NCI-H146 treated with DMSO at 0.1 percent for 48 hours (cell line): ENCODE results near the gene SLC1A1.

Experiments
- DNase-seq: peaks from one replicate; lab custom pipeline; 2025; ENCODE audit not compliant: unreplicated experiment; lab: John Stamatoyannopoulos, UW

The SLC1A1 gene

DNA sequence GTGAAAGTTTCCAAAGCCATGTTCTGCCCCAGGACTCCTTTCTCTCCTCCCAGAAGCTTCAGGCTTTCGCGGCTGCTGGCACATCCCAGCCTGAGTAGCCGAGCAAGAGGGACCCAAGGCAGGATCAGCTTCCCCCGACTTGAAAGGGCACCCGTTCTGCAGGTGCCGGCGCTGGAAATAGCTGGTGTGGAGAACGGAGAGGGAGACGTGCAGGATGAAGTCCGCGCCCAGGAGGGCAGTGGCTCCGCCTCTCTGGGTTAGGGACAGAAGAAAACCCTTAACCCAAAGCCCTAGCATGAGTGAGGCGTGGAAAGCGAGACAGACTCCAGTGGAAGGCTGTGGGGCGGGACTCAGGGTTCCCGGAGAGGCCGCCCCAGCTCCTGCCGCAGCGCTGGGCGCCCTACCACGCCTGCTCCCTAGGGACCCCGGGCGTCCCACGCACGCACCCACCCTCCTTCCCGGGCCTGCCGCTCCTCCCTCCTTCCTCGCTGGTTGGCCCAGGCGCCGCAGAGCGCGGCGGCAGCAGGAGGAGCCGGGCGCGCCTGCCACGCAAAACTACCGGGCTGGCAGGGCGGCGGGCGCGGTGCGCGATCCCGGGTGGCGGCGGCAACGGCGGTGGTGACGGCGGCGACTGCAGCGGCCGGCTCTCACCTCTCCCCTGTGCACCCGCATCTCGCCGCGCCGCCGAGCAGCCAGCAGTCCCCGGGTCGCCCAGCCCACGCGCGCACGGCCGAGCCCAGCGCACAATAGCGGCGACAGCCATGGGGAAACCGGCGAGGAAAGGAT is at the start of gene SLC1A1:
TSS of gene SLC1A1 (plus strand) at position 550 of the 786 bp plus-strand sequence. CDS start at position 762, 212 bp downstream.
- peak; percentile 68 for DNase-seq

DNA sequence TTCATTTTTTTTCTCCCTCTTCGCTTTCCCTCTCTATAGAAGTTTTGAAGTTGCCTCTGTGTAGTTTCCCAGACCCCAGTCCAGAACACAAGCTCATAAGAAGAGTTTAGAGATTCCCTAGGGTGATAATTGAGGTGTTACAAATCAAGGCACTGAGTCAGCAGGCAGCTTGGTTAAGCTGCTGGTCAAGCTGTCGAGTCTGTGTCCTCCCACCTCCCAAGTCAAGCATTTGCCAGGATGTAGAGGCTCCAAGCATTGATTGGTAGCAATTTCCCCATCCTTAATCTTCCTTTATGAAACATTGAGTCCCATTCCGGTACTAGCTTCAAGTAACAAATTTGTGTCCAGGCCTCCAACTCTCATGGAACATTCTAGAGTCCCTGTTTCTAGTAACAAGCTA is 47.5 kb upstream of the SLC1A1 start:
- DNase-seq = no peak

GRCh38 chr9:4443439-4443838 is 46.8 kb upstream of the SLC1A1 start:
- DNase-seq = no peak

DNA sequence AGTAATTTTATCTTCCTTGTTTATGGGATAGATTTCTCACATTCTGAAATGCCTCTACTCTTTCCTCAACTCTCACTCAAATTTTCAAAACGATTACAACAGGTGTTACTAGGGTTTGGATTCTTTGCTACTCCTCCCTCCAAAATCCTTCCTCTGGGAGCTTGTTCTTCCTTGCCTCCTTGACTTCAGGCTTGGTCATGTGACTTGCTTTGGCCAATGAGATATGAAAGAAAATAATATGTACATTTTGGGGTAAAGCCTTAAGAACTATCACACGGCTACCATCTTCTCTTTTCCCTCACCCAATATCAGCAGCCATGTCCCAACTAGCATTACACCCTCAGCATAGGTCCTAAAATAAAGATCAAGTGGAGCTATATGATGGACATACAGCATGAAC is 28.8 kb upstream of the SLC1A1 start:
- DNase-seq = no peak

- DNase-seq = no peak
Observed at GRCh38 chr9:4463824-4464223, 26.4 kb upstream of the SLC1A1 start.

DNA sequence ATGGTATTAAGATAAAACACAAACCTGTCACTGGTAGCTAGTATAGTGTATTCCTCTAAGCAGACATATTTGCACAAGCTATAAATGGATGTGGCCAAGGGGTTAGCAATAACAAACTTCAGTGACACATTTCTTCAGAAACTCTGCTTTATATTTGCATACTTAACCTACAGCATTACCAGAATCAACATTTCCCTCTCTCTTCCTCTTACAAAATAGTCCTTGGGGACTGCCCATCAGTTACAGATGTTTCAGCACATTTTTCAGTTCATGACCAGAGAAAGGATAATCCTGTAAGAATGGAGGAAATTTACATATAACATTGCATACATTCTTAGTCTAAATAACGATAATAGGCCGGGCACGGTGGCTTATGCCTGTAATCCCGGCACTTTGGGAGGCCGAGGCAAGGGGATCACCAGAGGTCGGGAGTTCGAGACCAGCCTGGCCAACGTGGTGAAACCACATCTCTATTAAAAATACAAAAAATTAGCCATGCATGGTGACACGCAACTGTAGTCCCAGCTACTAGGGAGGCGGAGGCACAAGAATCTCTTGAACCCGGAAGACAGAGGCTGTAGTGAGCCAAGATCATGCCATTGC is 25.3 kb upstream of the SLC1A1 start:
- no peak for DNase-seq

- DNase-seq = no peak
Observed at GRCh38 chr9:4465910-4466309, 24.4 kb upstream of the SLC1A1 start.

DNA sequence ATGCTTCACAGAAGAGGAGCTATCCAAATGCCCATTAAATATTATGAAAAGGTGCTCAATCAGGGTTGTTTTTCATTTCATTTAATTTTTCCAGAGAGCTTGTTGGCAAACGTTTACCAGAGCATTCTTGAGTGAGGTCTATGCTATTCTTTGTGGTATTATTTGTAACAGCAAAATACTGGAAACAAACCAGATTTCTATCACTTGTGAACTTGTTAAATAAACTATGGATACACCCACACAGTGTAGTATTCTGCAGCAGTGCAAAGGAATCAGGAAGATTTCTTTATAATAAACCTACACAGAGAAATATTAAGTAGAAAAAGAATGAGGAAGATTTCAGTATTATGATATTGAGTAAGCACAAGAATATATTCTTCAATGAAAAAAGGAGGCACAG is 15.0 kb upstream of the SLC1A1 start:
- no peak for DNase-seq

DNA sequence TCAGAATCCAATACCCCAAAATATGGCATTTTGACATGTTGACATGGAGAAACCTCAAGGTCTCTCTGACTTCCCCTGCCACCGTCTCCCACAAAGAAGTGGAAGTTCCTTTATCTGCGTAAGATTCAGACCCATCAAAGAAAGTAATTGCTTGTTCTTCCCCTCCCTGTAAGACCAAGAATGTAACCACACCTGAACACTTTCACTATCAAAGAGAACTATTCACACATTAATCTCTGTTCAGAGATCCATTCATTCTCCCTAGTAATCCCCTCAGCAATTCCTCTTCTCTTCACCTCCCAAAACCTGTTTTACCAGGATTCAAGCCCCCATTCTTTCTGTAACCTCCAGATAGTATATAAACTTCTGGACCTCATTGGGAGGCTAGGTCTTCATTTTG is 4.1 kb upstream of the SLC1A1 start:
- DNase-seq = no peak

- DNase-seq = no peak
Observed at GRCh38 chr9:4489562-4489918, 728 bp upstream of the SLC1A1 start.

- no peak for DNase-seq
Observed at GRCh38 chr9:4490705-4491625, 697 bp downstream of the SLC1A1 start.

GRCh38 chr9:4491626-4491975 is 1.3 kb downstream of the SLC1A1 start:
- DNase-seq = no peak

- no peak for DNase-seq
Observed at GRCh38 chr9:4494332-4494731, 4.1 kb downstream of the SLC1A1 start.

- DNase-seq = no peak
Observed at GRCh38 chr9:4494806-4495205, 4.5 kb downstream of the SLC1A1 start.

DNA sequence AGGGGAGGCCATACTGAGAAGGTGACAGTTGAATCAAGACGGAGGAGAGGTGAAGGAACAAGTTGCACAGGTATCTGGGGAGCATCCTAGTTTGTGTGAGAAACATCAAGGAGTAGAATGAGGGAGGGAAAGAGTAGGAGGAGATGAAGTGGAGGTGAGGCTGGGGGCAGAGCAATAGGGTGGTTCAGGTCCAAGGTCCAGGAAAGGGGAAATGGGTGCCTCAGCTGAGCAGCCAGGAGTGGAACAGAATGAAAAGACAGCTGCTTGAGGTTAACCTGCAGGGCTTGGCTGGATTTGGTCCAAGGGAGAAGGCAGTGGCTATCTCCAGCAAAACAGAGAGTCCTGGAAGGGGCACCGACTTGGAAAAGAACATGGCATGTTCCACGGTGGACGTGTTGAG is 5.3 kb downstream of the SLC1A1 start:
- no peak for DNase-seq

DNA sequence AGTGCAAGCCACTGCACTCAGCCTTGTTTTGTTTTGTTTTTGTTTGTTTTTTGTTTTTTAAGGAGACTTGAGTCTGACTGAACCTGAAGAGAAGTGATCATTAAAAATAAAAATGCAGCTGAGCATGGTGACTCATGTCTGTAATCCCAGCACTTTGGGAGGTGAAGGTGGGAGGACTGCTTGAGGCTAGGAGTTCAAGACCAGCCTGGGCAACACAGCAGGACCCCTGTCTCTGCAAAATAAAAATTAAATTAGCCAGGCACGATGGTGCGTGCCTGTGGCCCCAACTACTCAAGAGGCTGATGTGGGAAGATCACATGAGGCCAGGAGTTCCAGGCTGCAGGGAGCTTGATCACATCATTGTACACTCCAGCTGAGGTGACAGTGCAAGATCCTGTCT is 6.2 kb downstream of the SLC1A1 start:
- no peak for DNase-seq

GRCh38 chr9:4497395-4497794 is 7.1 kb downstream of the SLC1A1 start:
- DNase-seq = no peak

GRCh38 chr9:4497855-4498254 is 7.6 kb downstream of the SLC1A1 start:
- DNase-seq = no peak

DNA sequence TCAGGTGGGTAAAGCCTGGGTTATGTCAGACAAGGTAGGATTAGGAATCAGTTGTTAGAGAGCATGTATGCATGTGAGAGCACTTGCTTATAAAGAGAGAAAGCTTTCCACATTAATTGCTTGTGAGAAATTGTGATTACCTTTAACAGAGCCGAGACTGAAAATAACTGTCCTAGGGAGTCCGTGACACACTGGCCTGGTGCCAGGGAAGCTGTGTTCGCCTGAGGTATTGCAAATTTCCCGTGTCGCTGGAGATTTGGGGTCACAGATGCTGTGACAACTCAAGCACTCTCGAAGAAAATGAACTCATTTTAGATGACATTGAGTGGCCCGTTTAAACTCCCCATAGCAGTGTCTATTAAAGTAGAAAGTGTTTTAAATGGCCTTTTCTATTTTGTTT is 9.6 kb downstream of the SLC1A1 start:
- DNase-seq = no peak

- no peak for DNase-seq
Observed at GRCh38 chr9:4501147-4501507, 10.9 kb downstream of the SLC1A1 start.

DNA sequence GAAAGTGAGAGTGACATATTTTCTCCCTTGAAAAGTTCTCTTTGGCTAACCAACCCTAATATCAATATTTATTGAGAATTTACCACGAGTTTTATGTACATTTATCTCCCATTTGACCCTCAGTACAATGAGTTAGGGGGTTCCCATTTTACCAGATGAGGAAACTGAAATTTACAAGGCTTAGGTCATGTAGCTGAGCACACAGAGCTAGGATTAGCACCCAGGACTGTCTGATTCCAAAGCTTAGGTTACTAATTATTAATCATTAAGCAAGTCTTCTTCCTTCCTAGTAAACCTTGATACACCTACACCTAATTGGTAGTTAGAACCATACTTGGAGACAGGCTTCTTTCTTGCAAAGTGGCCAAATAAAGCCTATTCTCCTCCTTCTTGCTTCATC is 12.2 kb downstream of the SLC1A1 start:
- no peak for DNase-seq

- no peak for DNase-seq
Observed at GRCh38 chr9:4503103-4503502, 12.8 kb downstream of the SLC1A1 start.
